ENCODE measurements around the gene PPARA.

Gene PPARA

GRCh38 chr22:46172522-46173110 lies 22.3 kb downstream of the PPARA start:
- WGBS, 2 donors (ENCODE audit: extremely low coverage in 2 of 2, insufficient read length in 2 of 2, insufficient replicate concordance in 1 of 2), result no CpG with 5 or more reads among the region's 11 CpGs
- H3K18ac ChIP-seq (ENCODE audit: low read length), result no peak overlapping the region
- no peak overlapping the region for H2AFZ ChIP-seq (ENCODE audit: low read length)
- H3K27ac ChIP-seq (replicated peaks; ENCODE audit: low read length), result no peak overlapping the region
- no peak overlapping the region for H4K8ac ChIP-seq (ENCODE audit: low read depth, low read length)
- no peak overlapping the region for H3K4me2 ChIP-seq (ENCODE audit: insufficient read depth, low read length, poor library complexity, severe bottlenecking)
- no peak overlapping the region for H2BK5ac ChIP-seq (ENCODE audit: low read length)
- H3K9ac ChIP-seq (ENCODE audit: low read depth, low read length, poor library complexity), result no peak overlapping the region
- no peaks in the 10 kb centered on the region for H3K36me3 ChIP-seq (replicated peaks in 1 of 2; ENCODE audit: control insufficient read depth in 2 of 2, insufficient read depth in 2 of 2, low read length in 2 of 2)
- H2AK5ac ChIP-seq (ENCODE audit: low read depth, low read length), result no peak overlapping the region
- H3K4me1 ChIP-seq (ENCODE audit: control insufficient read depth in 2 of 2, insufficient read depth in 1 of 2, low read depth in 1 of 2, low read length in 2 of 2), result no peaks in the 10 kb centered on the region
- H3K14ac ChIP-seq (ENCODE audit: low read length), result no peak overlapping the region
- H3K79me1 ChIP-seq (ENCODE audit: low read depth, low read length), result peaks cover 2% of the 10 kb centered on the region
- DNase-seq (ENCODE audit: low spot score), result no peak
- H4K91ac ChIP-seq (ENCODE audit: low read depth, low read length, poor library complexity), result no peak overlapping the region
- H3K27me3 ChIP-seq (ENCODE audit: control insufficient read depth in 3 of 3, insufficient read depth in 3 of 3, low read depth in 1 of 3, low read length in 3 of 3), result no peaks in the 10 kb centered on the region
- H3K4ac ChIP-seq (ENCODE audit: low read length), result no peak overlapping the region
- no peak overlapping the region for H2BK12ac ChIP-seq (ENCODE audit: low read length)
- no peak overlapping the region for H3K23ac ChIP-seq (ENCODE audit: low read depth, low read length, poor library complexity)
- no peak overlapping the region for H3K4me3 ChIP-seq (ENCODE audit: low read length in 2 of 2)
- no peaks in the 10 kb centered on the region for H3K9me3 ChIP-seq (replicated peaks in 1 of 2; ENCODE audit: control insufficient read depth in 2 of 2, insufficient read depth in 1 of 2, low read depth in 1 of 2, low read length in 2 of 2)
- no peak overlapping the region for H2BK120ac ChIP-seq (ENCODE audit: low read depth, low read length)
- H2BK15ac ChIP-seq (ENCODE audit: low read length), result no peak overlapping the region

- Histone ChIP-seq H3K27me3 (ENCODE audit: control insufficient read depth in 3 of 3, insufficient read depth in 3 of 3, low read depth in 1 of 3, low read length in 3 of 3) (no peaks in the 10 kb centered on the region), H3K14ac (ENCODE audit: low read length) (no peak overlapping the region), H2AFZ (ENCODE audit: low read length) (no peak overlapping the region), H4K8ac (ENCODE audit: low read depth, low read length) (no peak overlapping the region), H3K4me1 (ENCODE audit: control insufficient read depth in 2 of 2, insufficient read depth in 1 of 2, low read depth in 1 of 2, low read length in 2 of 2) (no peaks in the 10 kb centered on the region), H3K9me3 (replicated peaks in 1 of 2; ENCODE audit: control insufficient read depth in 2 of 2, insufficient read depth in 1 of 2, low read depth in 1 of 2, low read length in 2 of 2) (no peaks in the 10 kb centered on the region), H3K23ac (ENCODE audit: low read depth, low read length, poor library complexity) (no peak overlapping the region), H3K79me1 (ENCODE audit: low read depth, low read length) (peaks cover 2% of the 10 kb centered on the region), H3K9ac (ENCODE audit: low read depth, low read length, poor library complexity) (no peak overlapping the region), H3K18ac (ENCODE audit: low read length) (no peak overlapping the region), H3K36me3 (replicated peaks in 1 of 2; ENCODE audit: control insufficient read depth in 2 of 2, insufficient read depth in 2 of 2, low read length in 2 of 2) (no peaks in the 10 kb centered on the region), H4K91ac (ENCODE audit: low read depth, low read length, poor library complexity) (no peak overlapping the region), H2BK15ac (ENCODE audit: low read length) (no peak overlapping the region), H2AK5ac (ENCODE audit: low read depth, low read length) (no peak overlapping the region), H3K4me3 (ENCODE audit: low read length in 2 of 2) (no peak overlapping the region), H2BK5ac (ENCODE audit: low read length) (no peak overlapping the region), H3K27ac (replicated peaks; ENCODE audit: low read length) (no peak overlapping the region), H3K4ac (ENCODE audit: low read length) (no peak overlapping the region), H2BK120ac (ENCODE audit: low read depth, low read length) (no peak overlapping the region), H3K4me2 (ENCODE audit: insufficient read depth, low read length, poor library complexity, severe bottlenecking) (no peak overlapping the region), H2BK12ac (ENCODE audit: low read length) (no peak overlapping the region)
- no peak for DNase-seq (ENCODE audit: low spot score)
- no CpG with 5 or more reads among the region's 3 CpGs for WGBS, 2 donors (ENCODE audit: extremely low coverage in 2 of 2, insufficient read length in 2 of 2, insufficient replicate concordance in 1 of 2)
Observed at GRCh38 chr22:46173152-46173551, 22.8 kb downstream of the PPARA start.

- no peak overlapping the region for H4K91ac ChIP-seq (ENCODE audit: low read depth, low read length, poor library complexity)
- H3K9ac ChIP-seq (ENCODE audit: low read depth, low read length, poor library complexity), result no peak overlapping the region
- H3K79me1 ChIP-seq (ENCODE audit: low read depth, low read length), result peaks cover 2% of the 10 kb centered on the region
- H4K8ac ChIP-seq (ENCODE audit: low read depth, low read length), result no peak overlapping the region
- H3K14ac ChIP-seq (ENCODE audit: low read length), result no peak overlapping the region
- no peak overlapping the region for H2AFZ ChIP-seq (ENCODE audit: low read length)
- no peak overlapping the region for H2BK12ac ChIP-seq (ENCODE audit: low read length)
- H3K23ac ChIP-seq (ENCODE audit: low read depth, low read length, poor library complexity), result no peak overlapping the region
- no peak overlapping the region for H3K27ac ChIP-seq (replicated peaks; ENCODE audit: low read length)
- H2BK5ac ChIP-seq (ENCODE audit: low read length), result no peak overlapping the region
- H3K4me1 ChIP-seq (ENCODE audit: control insufficient read depth in 2 of 2, insufficient read depth in 1 of 2, low read depth in 1 of 2, low read length in 2 of 2), result no peaks in the 10 kb centered on the region
- no peak overlapping the region for H3K4ac ChIP-seq (ENCODE audit: low read length)
- H2AK5ac ChIP-seq (ENCODE audit: low read depth, low read length), result no peak overlapping the region
- H2BK15ac ChIP-seq (ENCODE audit: low read length), result no peak overlapping the region
- H3K4me2 ChIP-seq (ENCODE audit: insufficient read depth, low read length, poor library complexity, severe bottlenecking), result no peak overlapping the region
- peaks cover 10% of the 10 kb centered on the region in 2 donors for H3K9me3 ChIP-seq (replicated peaks in 1 of 2; ENCODE audit: control insufficient read depth in 2 of 2, insufficient read depth in 1 of 2, low read depth in 1 of 2, low read length in 2 of 2)
- WGBS, 2 donors (ENCODE audit: extremely low coverage in 2 of 2, insufficient read length in 2 of 2, insufficient replicate concordance in 1 of 2), result no CpG with 5 or more reads among the region's 5 CpGs
- H3K36me3 ChIP-seq (replicated peaks in 1 of 2; ENCODE audit: control insufficient read depth in 2 of 2, insufficient read depth in 2 of 2, low read length in 2 of 2), result peaks cover 0 to 1% of the 10 kb centered on the region in 2 donors
- DNase-seq (ENCODE audit: low spot score), result no peak
- no peaks in the 10 kb centered on the region for H3K27me3 ChIP-seq (ENCODE audit: control insufficient read depth in 3 of 3, insufficient read depth in 3 of 3, low read depth in 1 of 3, low read length in 3 of 3)
- no peak overlapping the region for H3K18ac ChIP-seq (ENCODE audit: low read length)
- no peak overlapping the region for H3K4me3 ChIP-seq (ENCODE audit: low read length in 2 of 2)
- H2BK120ac ChIP-seq (ENCODE audit: low read depth, low read length), result no peak overlapping the region
Observed at GRCh38 chr22:46175631-46176030, 25.3 kb downstream of the PPARA start.

- Histone ChIP-seq H2AK5ac (ENCODE audit: low read depth, low read length) (no peak overlapping the region), H3K14ac (ENCODE audit: low read length) (no peak overlapping the region), H3K4me3 (ENCODE audit: low read length in 2 of 2) (no peak overlapping the region), H3K4me1 (ENCODE audit: control insufficient read depth in 2 of 2, insufficient read depth in 1 of 2, low read depth in 1 of 2, low read length in 2 of 2) (no peaks in the 10 kb centered on the region), H3K4ac (ENCODE audit: low read length) (no peak overlapping the region), H3K27ac (replicated peaks; ENCODE audit: low read length) (no peak overlapping the region), H4K8ac (ENCODE audit: low read depth, low read length) (no peak overlapping the region), H3K27me3 (ENCODE audit: control insufficient read depth in 3 of 3, insufficient read depth in 3 of 3, low read depth in 1 of 3, low read length in 3 of 3) (no peaks in the 10 kb centered on the region), H3K4me2 (ENCODE audit: insufficient read depth, low read length, poor library complexity, severe bottlenecking) (no peak overlapping the region), H3K79me1 (ENCODE audit: low read depth, low read length) (no peaks in the 10 kb centered on the region), H4K91ac (ENCODE audit: low read depth, low read length, poor library complexity) (no peak overlapping the region), H2BK120ac (ENCODE audit: low read depth, low read length) (no peak overlapping the region), H3K18ac (ENCODE audit: low read length) (no peak overlapping the region), H2AFZ (ENCODE audit: low read length) (no peak overlapping the region), H2BK5ac (ENCODE audit: low read length) (no peak overlapping the region), H2BK15ac (ENCODE audit: low read length) (no peak overlapping the region), H2BK12ac (ENCODE audit: low read length) (no peak overlapping the region), H3K9me3 (replicated peaks in 1 of 2; ENCODE audit: control insufficient read depth in 2 of 2, insufficient read depth in 1 of 2, low read depth in 1 of 2, low read length in 2 of 2) (peaks cover 18 to 19% of the 10 kb centered on the region in 2 donors), H3K9ac (ENCODE audit: low read depth, low read length, poor library complexity) (no peak overlapping the region), H3K36me3 (replicated peaks in 1 of 2; ENCODE audit: control insufficient read depth in 2 of 2, insufficient read depth in 2 of 2, low read length in 2 of 2) (peaks cover 0 to 1% of the 10 kb centered on the region in 2 donors), H3K23ac (ENCODE audit: low read depth, low read length, poor library complexity) (no peak overlapping the region)
- no CpG with 5 or more reads among the region's 9 CpGs for WGBS, 2 donors (ENCODE audit: extremely low coverage in 2 of 2, insufficient read length in 2 of 2, insufficient replicate concordance in 1 of 2)
- DNase-seq (ENCODE audit: low spot score), result no peak
Observed at GRCh38 chr22:46176508-46177003, 26.2 kb downstream of the PPARA start.
